Activated T-helper 9 cell treated with anti-CD3 and anti-CD28 coated beads, Interleukin-2, amount 50 U/mL, for 16 hours (primary cell): ENCODE measurements around the gene RHOC.

Experiments used
- DNase-seq: peaks from one replicate; pipeline ENCODE4 v3.0.0-alpha.2; 2020; ENCODE audit warnings: low read depth

RHOC gene

GRCh38 chr1:112701227-112702066 lies 5.5 kb downstream of the RHOC start:
- no peak for DNase-seq

- peak; percentile 48 for DNase-seq
These were observed 6.4 kb downstream of the RHOC start for GRCh38 chr1:112700290-112701226.

GRCh38 chr1:112699425-112700144 lies 7.3 kb downstream of the RHOC start:
- no peak for DNase-seq

GRCh38 chr1:112698366-112699310 lies 8.3 kb downstream of the RHOC start:
- DNase-seq = no peak

GRCh38 chr1:112697781-112698201 lies 9.1 kb downstream of the RHOC start:
- no peak for DNase-seq

GRCh38 chr1:112696578-112697314 lies 10.2 kb downstream of the RHOC start:
- DNase-seq = no peak

GRCh38 chr1:112695276-112695675 lies 11.7 kb downstream of the RHOC start:
- no peak for DNase-seq

- no peak for DNase-seq
These were observed 12.5 kb downstream of the RHOC start for GRCh38 chr1:112694363-112694929.

- no peak for DNase-seq
These were observed 13.1 kb downstream of the RHOC start for GRCh38 chr1:112693821-112694220.

- DNase-seq = no peak
These were observed 14.2 kb downstream of the RHOC start for GRCh38 chr1:112692681-112693080.

- DNase-seq = no peak
These were observed 17.1 kb downstream of the RHOC start for GRCh38 chr1:112689842-112690237.

GRCh38 chr1:112689196-112689841 lies 17.6 kb downstream of the RHOC start:
- no peak for DNase-seq

- no peak for DNase-seq
These were observed 18.1 kb downstream of the RHOC start for GRCh38 chr1:112688781-112689193.

GRCh38 chr1:112687785-112688496 lies 19.0 kb downstream of the RHOC start:
- DNase-seq = no peak

GRCh38 chr1:112687361-112687760 lies 19.6 kb downstream of the RHOC start:
- no peak for DNase-seq

GRCh38 chr1:112686835-112687234 lies 20.1 kb downstream of the RHOC start:
- DNase-seq = no peak

GRCh38 chr1:112686417-112686816 lies 20.5 kb downstream of the RHOC start:
- DNase-seq = no peak

- DNase-seq = no peak
These were observed 21.0 kb downstream of the RHOC start for GRCh38 chr1:112685913-112686312.

- no peak for DNase-seq
These were observed 28.3 kb downstream of the RHOC start for GRCh38 chr1:112678605-112679004.
